ENCODE results near the gene WWP2. TPM values are rescaled to one million over a fixed set of nuclear protein-coding genes. Genes with fewer than 3 reads are reported as not detected.
"Not testable (repeated sequence)": the region's sequence is repeated elsewhere in the genome, so short reads cannot be mapped to it uniquely, and the experiment has no call there.

The WWP2 gene
- total RNA-seq, 1 experiment from 2014 or later = 22.8 TPM

- BruUV-seq (replicated peaks); in situ Hi-C loops (cut with HindIII; ENCODE audit: low pct_unique_long_range_greater_than_20kb, low sequenced_read_pairs); H3K27ac ChIP-seq (ENCODE audit: low read length); intact Hi-C loops (cut with micrococcal nuclease; ENCODE audit: unreplicated experiment); H3K27me3 ChIP-seq (ENCODE audit: control insufficient read depth, insufficient read depth, low read length); H3K9me3 ChIP-seq (ENCODE audit: control insufficient read depth, insufficient read depth, low read depth, low read length); H3K36me3 ChIP-seq (ENCODE audit: control insufficient read depth, insufficient read depth, low read length); CTCF ChIA-PET; H3K4me3 ChIP-seq (ENCODE audit: low read depth in 2 of 2, low read length in 2 of 2); H3K4me1 ChIP-seq (ENCODE audit: control insufficient read depth, insufficient read depth, low read length); DNase-seq (ENCODE audit: low read depth, low spot score); ATAC-seq; POLR2A ChIA-PET: not testable (repeated sequence)
These were observed 190.0 kb downstream of the WWP2 start for GRCh38 chr16:69952116-69952515.

- DNase-seq (ENCODE audit: low read depth, low spot score); H3K36me3 ChIP-seq (ENCODE audit: control insufficient read depth, insufficient read depth, low read length); H3K4me3 ChIP-seq (ENCODE audit: low read depth in 2 of 2, low read length in 2 of 2); H3K27ac ChIP-seq (ENCODE audit: low read length); ATAC-seq; BruUV-seq (replicated peaks); H3K4me1 ChIP-seq (ENCODE audit: control insufficient read depth, insufficient read depth, low read length); H3K27me3 ChIP-seq (ENCODE audit: control insufficient read depth, insufficient read depth, low read length); in situ Hi-C loops (cut with HindIII; ENCODE audit: low pct_unique_long_range_greater_than_20kb, low sequenced_read_pairs); CTCF ChIA-PET; POLR2A ChIA-PET; intact Hi-C loops (cut with micrococcal nuclease; ENCODE audit: unreplicated experiment); H3K9me3 ChIP-seq (ENCODE audit: control insufficient read depth, insufficient read depth, low read depth, low read length): not testable (repeated sequence)
These were observed 190.6 kb downstream of the WWP2 start for GRCh38 chr16:69952572-69953355.

GRCh38 chr16:69954241-69954640, 192.1 kb downstream of the WWP2 start:
- in situ Hi-C loops (cut with HindIII; ENCODE audit: low pct_unique_long_range_greater_than_20kb, low sequenced_read_pairs); H3K9me3 ChIP-seq (ENCODE audit: control insufficient read depth, insufficient read depth, low read depth, low read length); ATAC-seq; DNase-seq (ENCODE audit: low read depth, low spot score); BruUV-seq (replicated peaks); H3K4me3 ChIP-seq (ENCODE audit: low read depth in 2 of 2, low read length in 2 of 2); H3K36me3 ChIP-seq (ENCODE audit: control insufficient read depth, insufficient read depth, low read length); H3K4me1 ChIP-seq (ENCODE audit: control insufficient read depth, insufficient read depth, low read length); intact Hi-C loops (cut with micrococcal nuclease; ENCODE audit: unreplicated experiment); H3K27me3 ChIP-seq (ENCODE audit: control insufficient read depth, insufficient read depth, low read length); H3K27ac ChIP-seq (ENCODE audit: low read length); CTCF ChIA-PET: not testable (repeated sequence)
- POLR2A ChIA-PET = interaction anchor here (0.7 kb wide), 1 partner anchor 821 kb away, joined by 5 read pairs; no protein-coding TSS in a partner anchor

GRCh38 chr16:69963312-69963711, 201.2 kb downstream of the WWP2 start:
- H3K4me1 ChIP-seq (ENCODE audit: control insufficient read depth, insufficient read depth, low read length); H3K36me3 ChIP-seq (ENCODE audit: control insufficient read depth, insufficient read depth, low read length); BruUV-seq (replicated peaks); H3K27ac ChIP-seq (ENCODE audit: low read length); intact Hi-C loops (cut with micrococcal nuclease; ENCODE audit: unreplicated experiment); CTCF ChIA-PET; H3K4me3 ChIP-seq (ENCODE audit: low read depth in 2 of 2, low read length in 2 of 2); H3K9me3 ChIP-seq (ENCODE audit: control insufficient read depth, insufficient read depth, low read depth, low read length); H3K27me3 ChIP-seq (ENCODE audit: control insufficient read depth, insufficient read depth, low read length); POLR2A ChIA-PET; DNase-seq (ENCODE audit: low read depth, low spot score); in situ Hi-C loops (cut with HindIII; ENCODE audit: low pct_unique_long_range_greater_than_20kb, low sequenced_read_pairs); ATAC-seq: not testable (repeated sequence)

- H3K9me3 ChIP-seq (ENCODE audit: control insufficient read depth, insufficient read depth, low read depth, low read length); BruUV-seq (replicated peaks); H3K27me3 ChIP-seq (ENCODE audit: control insufficient read depth, insufficient read depth, low read length); H3K36me3 ChIP-seq (ENCODE audit: control insufficient read depth, insufficient read depth, low read length); intact Hi-C loops (cut with micrococcal nuclease; ENCODE audit: unreplicated experiment); in situ Hi-C loops (cut with HindIII; ENCODE audit: low pct_unique_long_range_greater_than_20kb, low sequenced_read_pairs); CTCF ChIA-PET; POLR2A ChIA-PET; H3K4me1 ChIP-seq (ENCODE audit: control insufficient read depth, insufficient read depth, low read length); H3K27ac ChIP-seq (ENCODE audit: low read length); DNase-seq (ENCODE audit: low read depth, low spot score): not testable (repeated sequence)
- peak; percentile 92 for ATAC-seq
- H3K4me3 ChIP-seq (ENCODE audit: low read depth in 2 of 2, low read length in 2 of 2) = peak overlapping the region; percentile 27 to 42
These were observed 203.0 kb downstream of the WWP2 start for GRCh38 chr16:69964960-69965660.

GRCh38 chr16:69965661-69966054, 203.5 kb downstream of the WWP2 start:
- peak overlapping the region; percentile 24 to 27; a peak in 3 of 4 replicates for H3K4me3 ChIP-seq (ENCODE audit: low read depth in 2 of 2, low read length in 2 of 2)
- BruUV-seq (replicated peaks); in situ Hi-C loops (cut with HindIII; ENCODE audit: low pct_unique_long_range_greater_than_20kb, low sequenced_read_pairs); H3K27me3 ChIP-seq (ENCODE audit: control insufficient read depth, insufficient read depth, low read length); H3K27ac ChIP-seq (ENCODE audit: low read length); H3K4me1 ChIP-seq (ENCODE audit: control insufficient read depth, insufficient read depth, low read length); H3K9me3 ChIP-seq (ENCODE audit: control insufficient read depth, insufficient read depth, low read depth, low read length); CTCF ChIA-PET; POLR2A ChIA-PET; DNase-seq (ENCODE audit: low read depth, low spot score); intact Hi-C loops (cut with micrococcal nuclease; ENCODE audit: unreplicated experiment); H3K36me3 ChIP-seq (ENCODE audit: control insufficient read depth, insufficient read depth, low read length): not testable (repeated sequence)
- ATAC-seq = peak; percentile 82

- not testable (repeated sequence) for BruUV-seq (replicated peaks); H3K27ac ChIP-seq (ENCODE audit: low read length)
These were observed 205.6 kb downstream of the WWP2 start for GRCh38 chr16:69967688-69968087.

More at GRCh38 chr16:69967688-69968087, 205.6 kb downstream of the WWP2 start:
- POLR2A ChIA-PET; intact Hi-C loops (cut with micrococcal nuclease; ENCODE audit: unreplicated experiment); H3K9me3 ChIP-seq (ENCODE audit: control insufficient read depth, insufficient read depth, low read depth, low read length); H3K36me3 ChIP-seq (ENCODE audit: control insufficient read depth, insufficient read depth, low read length); CTCF ChIA-PET; H3K4me1 ChIP-seq (ENCODE audit: control insufficient read depth, insufficient read depth, low read length); H3K27me3 ChIP-seq (ENCODE audit: control insufficient read depth, insufficient read depth, low read length); in situ Hi-C loops (cut with HindIII; ENCODE audit: low pct_unique_long_range_greater_than_20kb, low sequenced_read_pairs); ATAC-seq; H3K4me3 ChIP-seq (ENCODE audit: low read depth in 2 of 2, low read length in 2 of 2); DNase-seq (ENCODE audit: low read depth, low spot score): not testable (repeated sequence)
